Activated naive CD8-positive, alpha-beta T cell treated with anti-CD3 and anti-CD28 coated beads for 36 hours (primary cell): Measurements from ENCODE around the gene KCNMA1. TPM values are rescaled to one million over a fixed set of nuclear protein-coding genes. Genes with fewer than 3 reads are reported as not detected.

Source experiments
- DNase-seq: peaks from one replicate; pipeline ENCODE4 v3.0.0; 2021
- H3K27ac Mint-ChIP-seq: one replicate; pipeline ENCODE4 v1.8.0; 2022; ENCODE audit warnings: mild to moderate bottlenecking, moderate library complexity, mixed read lengths
- H3K27me3 Mint-ChIP-seq: one replicate; pipeline ENCODE4 v1.8.0; 2022; ENCODE audit warnings: mild to moderate bottlenecking, mixed read lengths
- H3K36me3 Mint-ChIP-seq: one replicate; pipeline ENCODE4 v1.8.0; 2021; ENCODE audit warnings: mild to moderate bottlenecking, mixed read lengths
- H3K4me1 Mint-ChIP-seq: one replicate; pipeline ENCODE4 v1.8.0; 2021; ENCODE audit warnings: mixed read lengths
- H3K4me3 Mint-ChIP-seq: one replicate; pipeline ENCODE4 v1.8.0; 2022; ENCODE audit warnings: mild to moderate bottlenecking, moderate library complexity, mixed read lengths
- H3K9me3 Mint-ChIP-seq: one replicate; pipeline ENCODE4 v1.8.0; 2022; ENCODE audit warnings: mixed read lengths
- total RNA-seq, 2 experiments: library from RNA; stranded (reverse); gene quantifications; one replicate each; pipeline ENCODE4 v1.2.3, GENCODE V29; 2021

Gene KCNMA1
- total RNA-seq, 2 experiments from 2014 or later = not detected

GRCh38 chr10:77028042-77028441, 609.6 kb downstream of the KCNMA1 start:
- Mint-ChIP-seq H3K27ac (no peak overlapping the region), H3K9me3 (no peaks in the 10 kb centered on the region), H3K4me3 (no peak overlapping the region)

GRCh38 chr10:77027576-77027975, 610.0 kb downstream of the KCNMA1 start:
- Mint-ChIP-seq H3K27me3 (peaks cover 12% of the 10 kb centered on the region), H3K4me3 (no peak overlapping the region), H3K9me3 (no peaks in the 10 kb centered on the region), H3K27ac (no peak overlapping the region), H3K36me3 (no peaks in the 10 kb centered on the region), H3K4me1 (no peaks in the 10 kb centered on the region)
- DNase-seq = no peak

More at GRCh38 chr10:77028042-77028441, 609.6 kb downstream of the KCNMA1 start:
- no peaks in the 10 kb centered on the region for H3K4me1 Mint-ChIP-seq
- DNase-seq = no peak
- H3K36me3 Mint-ChIP-seq = no peaks in the 10 kb centered on the region
- peaks cover 12% of the 10 kb centered on the region for H3K27me3 Mint-ChIP-seq

GRCh38 chr10:77027141-77027540, 610.5 kb downstream of the KCNMA1 start:
- DNase-seq = no peak
- Mint-ChIP-seq H3K4me1 (no peaks in the 10 kb centered on the region), H3K9me3 (no peaks in the 10 kb centered on the region), H3K36me3 (no peaks in the 10 kb centered on the region), H3K27ac (no peak overlapping the region), H3K4me3 (no peak overlapping the region), H3K27me3 (peaks cover 12% of the 10 kb centered on the region)

GRCh38 chr10:77026148-77026547, 611.5 kb downstream of the KCNMA1 start:
- Mint-ChIP-seq H3K4me1 (no peaks in the 10 kb centered on the region), H3K4me3 (no peak overlapping the region), H3K27ac (no peak overlapping the region), H3K27me3 (peaks cover 12% of the 10 kb centered on the region), H3K36me3 (no peaks in the 10 kb centered on the region), H3K9me3 (no peaks in the 10 kb centered on the region)
- DNase-seq = no peak

- DNase-seq = no peak
- H3K27ac Mint-ChIP-seq = no peak overlapping the region
- H3K4me1 Mint-ChIP-seq = no peaks in the 10 kb centered on the region
- no peaks in the 10 kb centered on the region for H3K9me3 Mint-ChIP-seq
- H3K4me3 Mint-ChIP-seq = no peak overlapping the region
- no peaks in the 10 kb centered on the region for H3K36me3 Mint-ChIP-seq
- H3K27me3 Mint-ChIP-seq = peaks cover 12% of the 10 kb centered on the region
These were observed 613.1 kb downstream of the KCNMA1 start for GRCh38 chr10:77024461-77024860.

- Mint-ChIP-seq H3K4me3 (no peak overlapping the region), H3K4me1 (no peaks in the 10 kb centered on the region), H3K27ac (no peak overlapping the region), H3K27me3 (peaks cover 9% of the 10 kb centered on the region), H3K36me3 (no peaks in the 10 kb centered on the region), H3K9me3 (no peaks in the 10 kb centered on the region)
- DNase-seq = no peak
These were observed 614.2 kb downstream of the KCNMA1 start for GRCh38 chr10:77023396-77023795.

- no peak overlapping the region for H3K27ac Mint-ChIP-seq
- DNase-seq = no peak
- H3K4me1 Mint-ChIP-seq = no peaks in the 10 kb centered on the region
- H3K27me3 Mint-ChIP-seq = peaks cover 6% of the 10 kb centered on the region
- no peaks in the 10 kb centered on the region for H3K9me3 Mint-ChIP-seq
- no peaks in the 10 kb centered on the region for H3K36me3 Mint-ChIP-seq
- H3K4me3 Mint-ChIP-seq = no peak overlapping the region
These were observed 614.9 kb downstream of the KCNMA1 start for GRCh38 chr10:77022671-77023070.

GRCh38 chr10:77021966-77022490, 615.6 kb downstream of the KCNMA1 start:
- no peaks in the 10 kb centered on the region for H3K4me1 Mint-ChIP-seq
- no peak for DNase-seq
- H3K9me3 Mint-ChIP-seq = no peaks in the 10 kb centered on the region
- H3K36me3 Mint-ChIP-seq = no peaks in the 10 kb centered on the region
- H3K27ac Mint-ChIP-seq = no peak overlapping the region
- peaks cover 6% of the 10 kb centered on the region for H3K27me3 Mint-ChIP-seq
- no peak overlapping the region for H3K4me3 Mint-ChIP-seq

- DNase-seq = no peak
- H3K27ac Mint-ChIP-seq = no peak overlapping the region
- H3K4me1 Mint-ChIP-seq = no peaks in the 10 kb centered on the region
- H3K4me3 Mint-ChIP-seq = no peak overlapping the region
- H3K9me3 Mint-ChIP-seq = no peaks in the 10 kb centered on the region
- no peaks in the 10 kb centered on the region for H3K36me3 Mint-ChIP-seq
- peaks cover 3% of the 10 kb centered on the region for H3K27me3 Mint-ChIP-seq
These were observed 617.1 kb downstream of the KCNMA1 start for GRCh38 chr10:77020426-77021040.

- Mint-ChIP-seq H3K27me3 (no peaks in the 10 kb centered on the region), H3K9me3 (no peaks in the 10 kb centered on the region), H3K36me3 (no peaks in the 10 kb centered on the region), H3K4me1 (no peaks in the 10 kb centered on the region), H3K27ac (no peak overlapping the region), H3K4me3 (no peak overlapping the region)
- no peak for DNase-seq
These were observed 620.8 kb downstream of the KCNMA1 start for GRCh38 chr10:77016855-77017254.

GRCh38 chr10:77016278-77016815, 621.3 kb downstream of the KCNMA1 start:
- DNase-seq = no peak
- no peaks in the 10 kb centered on the region for H3K27me3 Mint-ChIP-seq

GRCh38 chr10:77015360-77015759, 622.2 kb downstream of the KCNMA1 start:
- no peaks in the 10 kb centered on the region for H3K9me3 Mint-ChIP-seq
- H3K4me3 Mint-ChIP-seq = no peak overlapping the region
- no peaks in the 10 kb centered on the region for H3K4me1 Mint-ChIP-seq
- H3K27ac Mint-ChIP-seq = no peak overlapping the region
- H3K27me3 Mint-ChIP-seq = no peaks in the 10 kb centered on the region
- no peaks in the 10 kb centered on the region for H3K36me3 Mint-ChIP-seq
- no peak for DNase-seq

More at GRCh38 chr10:77016278-77016815, 621.3 kb downstream of the KCNMA1 start:
- Mint-ChIP-seq H3K4me1 (no peaks in the 10 kb centered on the region), H3K9me3 (no peaks in the 10 kb centered on the region), H3K27ac (no peak overlapping the region), H3K36me3 (no peaks in the 10 kb centered on the region), H3K4me3 (no peak overlapping the region)

GRCh38 chr10:77012812-77013500, 624.7 kb downstream of the KCNMA1 start:
- Mint-ChIP-seq H3K4me3 (no peak overlapping the region), H3K4me1 (peaks cover 2% of the 10 kb centered on the region), H3K27me3 (no peaks in the 10 kb centered on the region), H3K36me3 (no peaks in the 10 kb centered on the region), H3K9me3 (no peaks in the 10 kb centered on the region), H3K27ac (no peak overlapping the region)
- no peak for DNase-seq

GRCh38 chr10:77011874-77012811, 625.5 kb downstream of the KCNMA1 start:
- Mint-ChIP-seq H3K27me3 (no peaks in the 10 kb centered on the region), H3K4me3 (no peak overlapping the region), H3K9me3 (no peaks in the 10 kb centered on the region), H3K27ac (no peak overlapping the region), H3K4me1 (peaks cover 4% of the 10 kb centered on the region), H3K36me3 (no peaks in the 10 kb centered on the region)
- no peak for DNase-seq

GRCh38 chr10:77010430-77010829, 627.2 kb downstream of the KCNMA1 start:
- Mint-ChIP-seq H3K36me3 (no peaks in the 10 kb centered on the region), H3K9me3 (no peaks in the 10 kb centered on the region), H3K4me1 (peaks cover 4% of the 10 kb centered on the region), H3K27me3 (no peaks in the 10 kb centered on the region), H3K4me3 (no peak overlapping the region), H3K27ac (no peak overlapping the region)
- no peak for DNase-seq
